ENCODE measurements around the gene PLCL1. TPM values are rescaled to one million over a fixed set of nuclear protein-coding genes. Genes with fewer than 3 reads are reported as not detected.

PLCL1 gene
- total RNA-seq, 1 experiment from 2014 or later: not detected

DNA sequence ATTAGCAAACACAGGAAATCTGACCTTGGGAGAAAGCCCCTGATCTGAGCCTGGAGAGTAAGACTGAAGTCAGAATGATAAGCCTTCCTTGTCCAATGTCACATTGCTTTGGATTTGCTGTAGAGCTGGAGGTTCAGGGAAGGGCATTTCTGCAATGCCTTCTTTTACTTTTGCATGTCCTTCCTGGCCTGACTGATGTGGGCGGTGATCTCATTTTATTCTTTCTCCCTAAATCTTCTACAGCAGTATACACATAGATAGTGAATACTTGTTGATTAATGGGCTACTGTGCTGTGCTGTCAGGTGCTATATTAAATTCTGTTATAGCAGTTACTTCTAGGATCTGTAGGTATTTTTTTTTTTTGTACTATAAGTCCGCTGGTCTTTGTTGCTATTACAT lies 62.6 kb downstream of the PLCL1 start:
- H3K4me1 ChIP-seq (ENCODE audit: low read length): no peaks in the 10 kb centered on the region
- H3K27ac ChIP-seq (ENCODE audit: low read length): no peak overlapping the region
- no peaks in the 10 kb centered on the region for H3K9me3 ChIP-seq (ENCODE audit: low read length)
- no peaks in the 10 kb centered on the region for H3K36me3 ChIP-seq (ENCODE audit: insufficient read depth, low read length)
- no peak for DNase-seq
- no peak overlapping the region for H3K4me3 ChIP-seq (ENCODE audit: low read length)
- no peaks in the 10 kb centered on the region for H3K27me3 ChIP-seq (ENCODE audit: low read length)
- H4K20me1 ChIP-seq (ENCODE audit: insufficient read depth, low read depth, low read length): no peaks in the 10 kb centered on the region
- no peak overlapping the region for H3K9ac ChIP-seq (ENCODE audit: low read length)
- H2AFZ ChIP-seq (ENCODE audit: low read length): no peak overlapping the region
- H3K9me2 ChIP-seq (replicated peaks; ENCODE audit: insufficient read depth, low read length): no peaks in the 10 kb centered on the region
- H3K4me2 ChIP-seq (ENCODE audit: low read depth, low read length, poor library complexity, severe bottlenecking): no peak overlapping the region
- no peaks in the 10 kb centered on the region for H3K79me2 ChIP-seq (ENCODE audit: low read length)

DNA sequence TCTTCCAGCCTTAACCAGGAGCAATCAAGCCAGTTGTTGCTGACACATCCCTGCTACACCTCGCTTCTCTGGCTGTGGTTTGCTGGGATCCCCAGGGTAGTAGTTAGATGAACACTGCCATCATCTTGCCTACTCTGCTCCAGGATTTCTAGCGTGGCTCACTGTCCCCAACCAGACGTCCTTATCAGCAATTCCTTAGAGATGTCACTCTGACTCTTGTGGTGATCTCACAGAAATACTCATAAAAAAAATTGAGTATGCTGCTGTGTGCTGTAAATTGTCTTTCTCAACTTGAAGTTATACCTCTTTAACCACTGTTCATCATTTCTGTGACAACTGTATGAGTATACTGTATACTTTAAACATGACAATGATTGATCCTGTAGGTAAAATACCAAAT lies 63.2 kb downstream of the PLCL1 start:
- Histone ChIP-seq H3K4me1 (ENCODE audit: low read length) (no peaks in the 10 kb centered on the region), H3K27ac (ENCODE audit: low read length) (no peak overlapping the region), H3K9me3 (ENCODE audit: low read length) (no peaks in the 10 kb centered on the region), H2AFZ (ENCODE audit: low read length) (no peak overlapping the region), H3K4me2 (ENCODE audit: low read depth, low read length, poor library complexity, severe bottlenecking) (no peak overlapping the region), H3K4me3 (ENCODE audit: low read length) (no peak overlapping the region), H3K36me3 (ENCODE audit: insufficient read depth, low read length) (no peaks in the 10 kb centered on the region), H4K20me1 (ENCODE audit: insufficient read depth, low read depth, low read length) (no peaks in the 10 kb centered on the region), H3K27me3 (ENCODE audit: low read length) (no peaks in the 10 kb centered on the region), H3K79me2 (ENCODE audit: low read length) (no peaks in the 10 kb centered on the region), H3K9me2 (replicated peaks; ENCODE audit: insufficient read depth, low read length) (no peaks in the 10 kb centered on the region), H3K9ac (ENCODE audit: low read length) (no peak overlapping the region)
- DNase-seq: no peak

DNA sequence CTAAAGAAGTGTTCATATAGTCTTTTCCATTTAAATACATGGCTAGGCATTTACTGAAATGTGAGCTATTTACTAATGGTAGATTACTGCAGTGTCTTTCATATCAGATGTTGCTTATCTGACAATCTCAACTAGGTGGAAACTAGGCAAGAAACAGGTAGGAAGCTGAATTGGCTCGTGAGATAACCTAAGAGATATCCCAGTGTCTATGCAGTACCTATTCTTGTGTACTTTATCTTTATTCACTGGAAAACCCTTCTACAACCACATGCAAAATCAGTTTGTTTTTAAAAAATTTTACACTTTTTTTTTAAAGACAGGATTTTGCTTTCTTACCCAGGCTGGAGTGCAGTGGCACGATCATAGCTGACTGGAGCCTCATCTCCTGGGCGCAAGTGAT lies 63.8 kb downstream of the PLCL1 start:
- H3K79me2 ChIP-seq (ENCODE audit: low read length): no peaks in the 10 kb centered on the region
- no peak overlapping the region for H3K27ac ChIP-seq (ENCODE audit: low read length)
- H3K9me3 ChIP-seq (ENCODE audit: low read length): no peaks in the 10 kb centered on the region
- DNase-seq: no peak
- no peaks in the 10 kb centered on the region for H3K4me1 ChIP-seq (ENCODE audit: low read length)
- H3K9ac ChIP-seq (ENCODE audit: low read length): no peak overlapping the region
- no peaks in the 10 kb centered on the region for H4K20me1 ChIP-seq (ENCODE audit: insufficient read depth, low read depth, low read length)
- H3K27me3 ChIP-seq (ENCODE audit: low read length): no peaks in the 10 kb centered on the region
- no peaks in the 10 kb centered on the region for H3K9me2 ChIP-seq (replicated peaks; ENCODE audit: insufficient read depth, low read length)
- H3K4me2 ChIP-seq (ENCODE audit: low read depth, low read length, poor library complexity, severe bottlenecking): no peak overlapping the region
- H3K4me3 ChIP-seq (ENCODE audit: low read length): no peak overlapping the region
- H3K36me3 ChIP-seq (ENCODE audit: insufficient read depth, low read length): no peaks in the 10 kb centered on the region
- H2AFZ ChIP-seq (ENCODE audit: low read length): no peak overlapping the region

DNA sequence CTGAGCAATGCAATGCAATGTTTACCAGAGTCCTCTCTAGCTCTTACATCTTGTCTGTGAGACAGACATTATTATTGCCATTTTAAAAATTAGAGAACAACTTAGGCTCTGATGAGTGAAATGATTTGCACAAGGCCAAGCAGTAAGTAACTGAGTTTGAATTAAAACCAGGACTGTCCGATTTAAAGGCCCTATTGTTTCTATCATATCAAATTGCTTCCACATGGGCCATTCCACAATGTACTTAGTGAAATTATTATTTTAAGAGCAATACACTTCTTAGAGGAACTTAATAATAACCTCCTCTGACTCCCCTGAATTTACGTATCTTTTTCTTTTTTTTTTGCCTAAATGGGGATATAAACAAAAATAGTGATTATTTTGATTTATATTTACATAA lies 64.6 kb downstream of the PLCL1 start:
- Histone ChIP-seq H3K9me2 (replicated peaks; ENCODE audit: insufficient read depth, low read length) (no peaks in the 10 kb centered on the region), H3K4me2 (ENCODE audit: low read depth, low read length, poor library complexity, severe bottlenecking) (no peak overlapping the region), H4K20me1 (ENCODE audit: insufficient read depth, low read depth, low read length) (no peaks in the 10 kb centered on the region), H3K79me2 (ENCODE audit: low read length) (no peaks in the 10 kb centered on the region), H3K9ac (ENCODE audit: low read length) (no peak overlapping the region), H3K4me3 (ENCODE audit: low read length) (no peak overlapping the region), H3K9me3 (ENCODE audit: low read length) (no peaks in the 10 kb centered on the region), H3K4me1 (ENCODE audit: low read length) (no peaks in the 10 kb centered on the region), H3K36me3 (ENCODE audit: insufficient read depth, low read length) (no peaks in the 10 kb centered on the region), H2AFZ (ENCODE audit: low read length) (no peak overlapping the region), H3K27ac (ENCODE audit: low read length) (no peak overlapping the region), H3K27me3 (ENCODE audit: low read length) (no peaks in the 10 kb centered on the region)
- no peak for DNase-seq

DNA sequence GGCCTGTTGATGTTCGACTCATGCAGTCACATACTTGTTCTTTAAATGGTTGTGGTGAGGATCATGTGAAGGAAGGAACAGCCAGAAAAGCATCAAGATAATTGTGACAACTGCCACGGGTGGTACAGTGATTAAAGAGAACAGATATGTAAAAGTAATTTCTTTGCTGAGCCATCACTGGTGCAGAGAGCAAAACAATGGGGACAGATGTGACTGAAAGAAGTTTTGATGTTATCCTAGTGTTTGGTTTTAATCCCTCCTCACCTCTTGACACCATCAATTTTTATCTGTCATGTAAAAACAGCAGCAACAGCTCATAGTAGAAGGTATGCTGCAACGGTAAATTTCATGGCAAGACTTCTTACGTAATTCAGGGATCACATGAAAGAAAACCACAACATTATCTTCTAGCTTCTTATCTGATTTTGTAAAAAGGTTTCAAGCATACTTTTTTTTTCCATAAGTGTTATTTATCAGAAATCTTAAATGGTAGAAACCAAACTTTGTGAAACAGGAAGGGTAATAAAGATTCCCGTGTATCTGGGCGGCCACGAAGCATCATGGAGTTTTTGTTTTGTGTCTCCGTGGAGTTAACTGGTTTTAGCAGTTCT lies 65.2 kb downstream of the PLCL1 start:
- Histone ChIP-seq H3K79me2 (ENCODE audit: low read length) (no peaks in the 10 kb centered on the region), H3K36me3 (ENCODE audit: insufficient read depth, low read length) (no peaks in the 10 kb centered on the region), H3K4me2 (ENCODE audit: low read depth, low read length, poor library complexity, severe bottlenecking) (no peak overlapping the region), H2AFZ (ENCODE audit: low read length) (no peak overlapping the region), H3K27me3 (ENCODE audit: low read length) (no peaks in the 10 kb centered on the region), H3K27ac (ENCODE audit: low read length) (no peak overlapping the region), H3K9ac (ENCODE audit: low read length) (no peak overlapping the region), H3K9me3 (ENCODE audit: low read length) (no peaks in the 10 kb centered on the region), H3K9me2 (replicated peaks; ENCODE audit: insufficient read depth, low read length) (no peaks in the 10 kb centered on the region), H3K4me3 (ENCODE audit: low read length) (no peak overlapping the region), H4K20me1 (ENCODE audit: insufficient read depth, low read depth, low read length) (no peaks in the 10 kb centered on the region), H3K4me1 (ENCODE audit: low read length) (no peaks in the 10 kb centered on the region)
- DNase-seq: no peak

DNA sequence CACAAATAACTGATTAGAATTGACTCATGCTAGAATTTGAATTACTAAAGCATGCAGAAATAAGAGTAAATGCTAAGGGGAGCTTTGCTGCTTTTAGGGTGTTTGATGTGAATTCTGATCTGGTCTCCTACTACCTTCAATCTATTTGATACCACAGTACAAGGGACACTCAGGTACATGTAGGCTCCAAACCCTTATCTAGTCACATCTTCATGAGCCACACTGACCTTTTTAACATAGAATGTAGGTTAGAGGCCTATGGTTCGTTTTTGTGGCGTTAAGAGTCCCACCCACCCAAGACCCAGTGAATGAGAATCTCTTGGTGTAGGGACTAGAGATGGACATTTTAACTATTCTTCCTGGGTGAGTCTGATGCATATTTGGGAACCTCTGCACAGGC lies 65.7 kb downstream of the PLCL1 start:
- no peak overlapping the region for H2AFZ ChIP-seq (ENCODE audit: low read length)
- no peak overlapping the region for H3K27ac ChIP-seq (ENCODE audit: low read length)
- H3K4me3 ChIP-seq (ENCODE audit: low read length): no peak overlapping the region

DNA sequence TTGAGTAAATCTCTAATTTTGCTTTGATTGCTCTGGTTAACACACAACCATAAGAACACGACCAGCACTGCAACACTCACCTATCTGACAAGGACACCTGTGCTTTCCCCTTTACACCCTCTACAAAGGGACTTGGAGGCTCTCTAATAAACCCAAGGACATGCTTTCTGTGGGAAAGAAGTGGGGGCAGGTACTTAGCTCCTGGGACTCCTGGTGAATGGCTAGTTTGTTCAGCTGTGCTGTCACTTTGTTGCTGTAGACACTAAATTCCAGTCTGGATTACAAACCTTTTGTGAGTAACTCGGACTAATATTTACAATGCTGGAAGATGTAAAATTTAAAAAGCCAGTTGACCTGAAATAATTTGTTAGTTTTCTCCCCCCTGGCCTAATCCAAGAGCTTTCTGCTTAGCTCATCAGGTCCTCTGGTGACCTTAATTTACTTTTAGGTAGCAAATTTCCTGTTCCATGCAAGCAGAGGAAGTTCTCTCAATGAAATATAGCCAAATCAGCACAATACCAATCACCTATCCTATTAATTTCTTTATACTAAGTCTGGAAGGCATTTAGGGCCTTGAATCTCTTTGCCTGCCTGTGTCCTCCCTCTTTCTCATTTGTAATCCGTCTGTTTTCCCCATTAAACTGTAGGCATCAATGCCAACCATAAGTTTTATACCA lies 67.5 kb downstream of the PLCL1 start:
- no peak for DNase-seq
- Histone ChIP-seq H3K4me3 (ENCODE audit: low read length) (no peak overlapping the region), H3K27me3 (ENCODE audit: low read length) (no peaks in the 10 kb centered on the region), H3K27ac (ENCODE audit: low read length) (no peak overlapping the region), H3K9me2 (replicated peaks; ENCODE audit: insufficient read depth, low read length) (no peaks in the 10 kb centered on the region), H4K20me1 (ENCODE audit: insufficient read depth, low read depth, low read length) (no peaks in the 10 kb centered on the region), H3K4me2 (ENCODE audit: low read depth, low read length, poor library complexity, severe bottlenecking) (no peak overlapping the region), H3K9me3 (ENCODE audit: low read length) (no peaks in the 10 kb centered on the region), H3K9ac (ENCODE audit: low read length) (no peak overlapping the region), H3K36me3 (ENCODE audit: insufficient read depth, low read length) (no peaks in the 10 kb centered on the region), H3K79me2 (ENCODE audit: low read length) (no peaks in the 10 kb centered on the region), H3K4me1 (ENCODE audit: low read length) (no peaks in the 10 kb centered on the region), H2AFZ (ENCODE audit: low read length) (no peak overlapping the region)

More for the DNA sequence above, 65.7 kb downstream of the PLCL1 start:
- no peak for DNase-seq
- Histone ChIP-seq H3K27me3 (ENCODE audit: low read length) (no peaks in the 10 kb centered on the region), H3K79me2 (ENCODE audit: low read length) (no peaks in the 10 kb centered on the region), H4K20me1 (ENCODE audit: insufficient read depth, low read depth, low read length) (no peaks in the 10 kb centered on the region), H3K9ac (ENCODE audit: low read length) (no peak overlapping the region), H3K9me2 (replicated peaks; ENCODE audit: insufficient read depth, low read length) (no peaks in the 10 kb centered on the region), H3K4me1 (ENCODE audit: low read length) (no peaks in the 10 kb centered on the region), H3K4me2 (ENCODE audit: low read depth, low read length, poor library complexity, severe bottlenecking) (no peak overlapping the region), H3K36me3 (ENCODE audit: insufficient read depth, low read length) (no peaks in the 10 kb centered on the region), H3K9me3 (ENCODE audit: low read length) (no peaks in the 10 kb centered on the region)

DNA sequence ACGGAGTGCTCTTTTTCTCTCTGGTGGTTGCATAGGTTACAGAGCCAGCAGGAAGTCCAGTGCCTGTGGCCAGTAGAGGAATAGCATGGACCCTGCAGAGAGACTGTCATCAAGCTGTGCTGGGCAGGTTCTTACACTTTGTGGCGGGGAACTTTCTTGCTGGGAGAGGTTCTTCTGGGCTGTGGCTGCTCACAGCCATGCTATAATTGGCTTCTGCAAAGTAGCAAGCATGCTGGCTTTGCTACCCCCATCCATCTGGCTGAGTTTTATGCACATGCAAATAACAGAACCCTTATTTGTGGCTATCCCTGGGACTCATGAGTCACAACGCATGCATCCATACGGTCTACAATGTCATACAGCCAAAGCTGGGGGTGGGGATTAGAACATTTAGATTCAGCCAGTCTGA lies 68.9 kb downstream of the PLCL1 start:
- Histone ChIP-seq H3K4me3 (ENCODE audit: low read length) (no peak overlapping the region), H4K20me1 (ENCODE audit: insufficient read depth, low read depth, low read length) (no peaks in the 10 kb centered on the region), H3K9me3 (ENCODE audit: low read length) (no peaks in the 10 kb centered on the region), H3K9ac (ENCODE audit: low read length) (no peak overlapping the region), H3K4me2 (ENCODE audit: low read depth, low read length, poor library complexity, severe bottlenecking) (no peak overlapping the region), H3K36me3 (ENCODE audit: insufficient read depth, low read length) (no peaks in the 10 kb centered on the region), H3K27ac (ENCODE audit: low read length) (no peak overlapping the region), H3K4me1 (ENCODE audit: low read length) (no peaks in the 10 kb centered on the region), H3K9me2 (replicated peaks; ENCODE audit: insufficient read depth, low read length) (no peaks in the 10 kb centered on the region), H2AFZ (ENCODE audit: low read length) (no peak overlapping the region), H3K27me3 (ENCODE audit: low read length) (no peaks in the 10 kb centered on the region), H3K79me2 (ENCODE audit: low read length) (no peaks in the 10 kb centered on the region)
- no peak for DNase-seq
